HG03460 (cell line): Measurements from ENCODE around the gene CRACDL.
"Not testable (repeated sequence)": the region's sequence is repeated elsewhere in the genome, so short reads cannot be mapped to it uniquely, and the experiment has no call there.

Experiments
- ATAC-seq: cut with Tn5 transposase; IDR thresholded peaks from one replicate; pipeline ENCODE4 v1.9.1; 2021; ENCODE audit not compliant: unreplicated experiment

The CRACDL gene

DNA sequence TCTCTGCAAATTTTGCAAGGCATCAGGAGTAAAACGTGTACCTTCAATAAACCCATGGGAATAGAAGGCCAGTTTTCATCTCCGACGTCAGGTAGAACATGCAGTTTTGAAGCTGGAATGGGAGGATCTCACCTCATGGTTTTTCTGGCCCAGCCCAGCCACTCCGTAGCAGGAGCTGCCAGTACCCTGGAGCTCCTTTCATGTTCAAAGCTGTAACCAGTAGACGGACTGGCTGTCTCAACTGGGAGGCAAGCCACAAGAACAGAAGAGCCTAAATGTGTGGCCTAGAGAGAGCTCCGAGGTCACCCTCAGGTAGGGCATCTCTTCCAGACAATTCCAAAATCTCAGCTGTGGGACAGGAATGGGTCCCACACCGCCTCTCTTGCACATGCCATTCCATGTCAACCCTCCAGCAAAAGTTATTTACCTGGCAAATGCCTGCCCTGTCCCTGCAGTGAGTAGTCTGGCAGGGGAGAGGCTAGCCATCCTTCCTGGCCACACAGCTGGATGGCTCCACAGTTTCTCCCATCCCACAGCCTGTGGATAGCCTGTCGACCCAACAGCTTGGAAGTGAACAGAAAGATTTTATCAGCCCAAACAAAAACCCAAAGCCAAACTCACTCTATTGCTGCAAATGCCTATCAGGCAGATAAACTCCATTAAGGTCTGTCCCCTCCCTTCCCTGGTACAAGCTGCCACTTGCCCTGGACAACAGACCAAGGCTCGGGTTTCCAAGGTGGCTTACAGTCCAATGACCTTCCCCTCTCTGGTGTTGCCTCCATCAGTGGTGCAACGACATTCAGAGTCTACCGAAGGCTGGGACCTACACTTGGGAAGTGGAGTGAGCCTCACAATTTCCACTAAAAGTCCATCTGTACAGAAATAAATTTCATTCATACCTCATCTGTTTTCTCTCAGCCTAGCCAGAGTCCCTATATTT, 27.8 kb downstream of the CRACDL start:
- ATAC-seq = no peak

DNA sequence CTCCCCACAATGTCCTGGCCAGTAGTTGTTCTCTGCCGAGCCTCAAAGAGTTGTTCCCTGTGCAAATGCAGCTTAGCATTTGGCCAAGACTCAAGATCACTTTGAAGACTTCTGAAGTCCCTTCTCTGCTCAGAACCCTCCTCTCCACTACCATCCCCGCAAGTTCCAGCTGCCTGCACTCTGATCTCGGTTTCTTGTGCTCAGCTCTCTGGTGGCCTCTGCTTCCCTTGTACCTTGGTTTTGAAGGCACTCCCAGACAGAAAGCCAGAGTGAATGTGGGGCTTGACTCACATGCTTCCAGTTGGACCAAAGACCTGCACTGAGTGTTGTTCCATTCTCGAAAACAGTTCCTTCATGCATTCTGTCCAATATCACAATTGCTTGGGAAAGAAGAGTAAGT, 28.6 kb downstream of the CRACDL start:
- ATAC-seq = no peak

DNA sequence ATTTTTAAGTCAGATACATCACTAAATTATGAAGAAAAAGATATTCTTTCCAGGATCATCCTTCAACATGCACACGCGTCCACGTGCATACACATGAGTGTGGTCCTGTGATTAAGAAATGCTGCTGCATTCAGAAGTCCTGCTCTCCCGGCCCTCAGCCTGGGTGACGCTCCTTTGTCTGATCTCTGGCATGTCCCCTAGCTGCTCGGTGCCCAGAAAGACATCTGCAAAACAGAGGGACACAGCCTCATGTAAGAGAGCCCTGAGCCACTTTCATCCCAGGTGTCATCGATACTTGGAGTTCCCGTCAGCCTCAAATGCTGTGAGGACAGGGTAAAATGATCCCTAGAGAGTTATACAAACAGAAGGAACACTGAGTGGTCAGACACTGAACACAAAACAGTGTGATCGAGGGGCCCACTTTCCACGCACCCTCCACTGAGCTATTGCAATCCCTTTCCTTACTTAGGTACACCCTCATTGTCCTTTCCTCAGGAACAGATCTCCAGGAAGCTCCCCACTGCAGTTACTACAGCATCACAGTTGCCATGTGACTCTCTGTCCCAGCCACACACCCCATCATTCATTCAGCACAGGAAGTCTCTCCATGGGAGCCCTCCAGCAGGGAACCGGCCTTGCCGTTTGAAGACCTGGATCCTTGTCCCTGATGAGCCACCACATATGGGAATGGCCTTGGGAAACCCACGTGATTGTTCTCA, 32.1 kb downstream of the CRACDL start:
- ATAC-seq = no peak

DNA sequence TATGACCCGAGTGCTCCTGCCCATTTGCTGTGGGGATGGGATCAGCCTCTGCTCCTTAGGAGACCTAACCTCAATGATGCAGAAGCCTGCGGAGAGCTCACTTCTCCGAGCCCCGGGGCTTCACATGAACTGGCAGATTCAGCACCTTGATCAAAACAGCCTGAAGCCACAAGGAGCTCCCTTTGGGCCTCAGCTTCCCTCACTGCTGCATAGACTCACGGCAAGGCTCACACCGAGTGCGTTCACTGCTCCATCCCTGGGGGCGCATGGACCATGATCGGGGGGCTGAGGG, 33.0 kb downstream of the CRACDL start:
- ATAC-seq = no peak

DNA sequence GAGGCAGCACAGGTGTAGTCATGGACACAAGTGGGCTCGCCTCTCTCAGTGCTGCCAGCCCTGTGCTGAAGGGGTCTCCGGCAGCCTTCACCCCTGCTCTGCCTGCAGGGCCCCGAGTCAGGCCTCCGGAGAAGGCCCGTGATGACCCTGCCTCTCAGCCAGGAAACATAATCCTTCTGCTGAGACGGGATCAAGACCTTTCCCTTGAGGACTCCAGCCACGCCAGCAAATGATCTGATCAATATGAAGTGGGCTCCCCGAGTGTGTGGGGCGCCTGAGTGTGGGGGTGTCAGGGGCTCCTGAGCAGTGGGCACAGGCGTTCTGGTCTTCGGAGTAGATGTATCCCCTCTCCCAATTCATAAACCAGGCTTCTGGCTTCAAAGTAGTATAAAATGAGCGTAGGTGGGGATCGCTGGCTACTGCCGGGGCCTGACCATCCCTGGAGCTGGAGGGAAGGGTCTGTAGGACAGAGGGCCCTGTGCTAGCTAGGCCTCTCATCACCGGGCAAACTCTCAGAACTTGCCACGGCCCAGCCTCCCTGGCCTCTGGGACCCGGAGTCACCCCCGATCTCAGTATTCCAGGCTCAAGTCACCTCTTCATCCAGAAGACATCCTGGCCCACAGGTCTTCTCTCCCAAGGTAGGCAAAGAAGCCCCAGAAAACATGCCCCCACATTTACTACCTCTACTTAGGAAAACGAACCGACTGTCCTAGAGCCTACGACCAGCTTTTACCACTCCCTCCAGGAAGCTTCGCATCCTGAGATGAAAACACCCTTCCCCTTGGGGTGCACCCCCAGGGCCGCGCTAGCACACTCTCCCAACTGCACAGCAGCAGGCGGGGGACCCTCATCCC, 33.6 kb downstream of the CRACDL start:
- ATAC-seq = no peak

DNA sequence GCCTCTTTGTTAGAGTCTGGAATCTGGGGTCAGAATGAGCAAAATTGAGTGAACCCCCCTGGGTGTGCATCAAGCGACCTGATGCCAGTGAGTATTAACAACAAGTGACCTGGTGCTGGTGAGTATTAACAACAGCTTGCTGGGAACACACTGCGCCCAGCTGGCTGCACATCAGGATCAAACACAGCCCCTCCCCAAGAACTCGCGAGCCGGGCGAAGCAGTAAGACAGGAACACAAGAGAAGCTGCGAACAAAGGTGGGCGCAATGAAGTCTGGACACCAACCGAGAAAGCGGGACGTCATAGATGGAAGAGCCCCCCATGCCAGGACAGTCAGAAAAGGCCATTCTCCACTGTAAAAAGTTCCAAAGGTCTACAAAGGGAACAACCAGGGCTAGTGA, 34.3 kb downstream of the CRACDL start:
- no peak for ATAC-seq

DNA sequence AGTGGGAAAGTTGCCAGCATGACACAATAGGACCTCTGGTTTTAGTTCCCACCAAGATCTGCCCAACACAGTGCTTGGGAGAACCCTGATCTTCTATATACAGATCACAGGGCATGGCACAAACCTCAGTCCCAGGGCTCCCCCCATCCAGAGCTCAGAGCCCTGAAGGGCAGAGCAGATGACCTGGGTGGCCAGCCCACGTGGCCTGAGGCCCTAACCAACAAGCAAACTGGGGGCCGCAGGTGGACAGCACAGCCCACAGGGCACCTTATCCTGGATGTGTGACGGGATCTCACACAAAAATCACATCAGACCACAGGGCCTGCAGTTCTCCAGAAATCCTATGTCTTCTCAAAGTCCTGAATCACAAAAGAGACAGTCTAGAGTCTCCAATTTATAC, 34.7 kb downstream of the CRACDL start:
- ATAC-seq = no peak

DNA sequence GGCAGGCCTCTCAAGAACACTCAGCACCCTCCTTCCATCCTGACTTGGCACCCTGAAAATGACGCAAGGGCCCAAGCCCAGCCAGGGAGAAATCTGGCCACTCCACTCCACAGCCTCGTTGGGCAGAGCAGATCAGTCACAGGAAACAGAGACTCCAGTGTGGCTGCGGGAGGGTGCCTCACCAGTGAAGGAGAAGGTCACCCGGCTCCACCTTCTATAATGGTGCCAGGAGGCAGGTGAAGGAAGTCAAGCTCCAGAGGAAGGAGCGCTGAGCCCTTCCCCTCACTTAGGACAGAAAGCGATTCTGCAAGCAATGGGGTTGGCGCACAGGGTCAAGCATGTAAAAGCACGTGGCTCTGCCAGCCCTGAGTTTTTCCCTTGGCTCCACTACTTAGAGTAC, 35.3 kb downstream of the CRACDL start:
- no peak for ATAC-seq

DNA sequence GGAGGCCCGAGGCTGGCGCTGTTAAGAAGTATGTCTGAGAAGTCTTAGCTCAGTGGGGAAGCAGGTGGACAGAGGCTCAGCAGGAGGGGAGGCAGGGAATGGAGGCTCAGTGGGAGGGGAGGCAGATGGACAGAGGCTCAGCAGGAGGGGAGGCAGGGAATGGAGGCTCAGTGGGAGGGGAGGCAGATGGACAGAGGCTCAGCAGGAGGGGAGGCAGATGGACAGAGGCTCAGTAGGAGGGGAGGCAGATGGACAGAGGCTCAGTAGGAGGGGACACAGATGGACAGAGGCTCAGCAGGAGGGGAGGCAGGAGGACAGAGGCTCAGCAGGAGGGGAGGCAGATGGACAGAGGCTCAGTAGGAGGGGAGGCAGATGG, 36.3 kb downstream of the CRACDL start:
- not testable (repeated sequence) for ATAC-seq

DNA sequence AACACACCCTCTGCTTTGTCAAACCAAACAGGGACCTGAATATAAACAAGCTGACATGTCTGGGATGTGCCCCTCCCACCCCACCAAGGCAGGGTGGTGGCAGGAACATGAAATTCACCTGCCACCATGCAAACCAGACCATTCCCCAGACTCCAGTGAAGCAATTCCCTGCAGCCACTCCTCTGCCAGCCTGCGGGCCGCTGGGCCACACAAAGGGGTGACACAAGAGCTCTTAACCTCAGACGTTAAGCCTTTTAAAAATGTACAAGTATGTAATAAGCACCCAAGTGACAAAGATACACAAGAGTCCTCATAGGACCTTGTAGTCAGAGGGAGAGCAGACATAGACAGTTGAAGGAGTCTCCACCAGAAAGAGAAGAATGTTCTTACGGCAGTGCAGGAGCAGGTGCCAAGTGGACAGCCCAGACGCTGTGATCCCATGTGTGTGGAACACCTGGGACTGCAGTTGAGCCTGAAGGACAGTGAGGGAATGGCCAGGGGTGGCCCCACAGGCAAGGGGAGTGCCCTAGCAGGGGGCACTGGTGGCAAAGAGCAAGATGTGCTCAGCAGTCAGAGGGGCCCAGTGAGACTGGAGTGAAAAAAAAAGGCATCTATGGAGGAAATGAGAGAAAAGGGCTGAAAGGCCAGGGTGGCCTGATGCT, 36.9 kb downstream of the CRACDL start:
- no peak for ATAC-seq

DNA sequence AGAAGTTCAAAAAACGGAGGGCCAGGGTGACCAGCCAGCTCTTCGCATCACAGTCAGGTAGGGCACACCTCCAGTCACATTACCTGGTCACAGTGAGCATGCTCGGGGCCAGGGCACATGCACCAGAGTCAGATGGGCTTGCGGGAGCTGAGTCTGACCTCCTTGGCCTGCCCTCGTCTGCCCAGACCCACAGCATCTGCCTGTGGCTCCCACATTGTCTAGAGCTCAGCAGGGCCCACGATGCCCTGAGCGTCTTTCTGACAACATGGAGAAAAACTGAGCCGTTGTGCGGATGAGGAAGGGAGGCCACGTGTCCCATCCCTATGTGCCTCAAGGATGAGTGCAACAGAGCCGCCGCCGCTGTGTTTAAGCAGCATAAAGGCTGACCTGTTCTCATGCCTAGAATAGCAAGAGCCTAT, 37.6 kb downstream of the CRACDL start:
- no peak for ATAC-seq

DNA sequence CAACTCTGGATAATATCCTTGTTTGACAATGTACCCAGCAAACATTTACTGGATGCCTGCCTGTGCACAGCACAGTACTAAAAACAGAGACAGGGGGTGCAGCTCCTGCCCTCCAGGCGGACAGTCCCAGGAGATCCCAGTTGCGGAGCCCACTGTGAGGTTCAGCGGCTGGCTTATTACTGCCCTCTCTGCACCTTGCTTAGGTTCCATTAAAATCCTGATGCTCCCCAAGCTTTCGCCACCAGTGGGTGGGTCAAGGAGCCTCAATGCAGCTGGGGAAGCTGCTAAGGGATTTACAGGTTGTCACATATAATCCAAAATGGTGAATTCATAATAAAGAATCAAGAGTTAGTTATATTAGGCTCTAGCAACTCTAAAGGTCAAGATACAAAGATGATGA, 38.3 kb downstream of the CRACDL start:
- ATAC-seq = no peak

DNA sequence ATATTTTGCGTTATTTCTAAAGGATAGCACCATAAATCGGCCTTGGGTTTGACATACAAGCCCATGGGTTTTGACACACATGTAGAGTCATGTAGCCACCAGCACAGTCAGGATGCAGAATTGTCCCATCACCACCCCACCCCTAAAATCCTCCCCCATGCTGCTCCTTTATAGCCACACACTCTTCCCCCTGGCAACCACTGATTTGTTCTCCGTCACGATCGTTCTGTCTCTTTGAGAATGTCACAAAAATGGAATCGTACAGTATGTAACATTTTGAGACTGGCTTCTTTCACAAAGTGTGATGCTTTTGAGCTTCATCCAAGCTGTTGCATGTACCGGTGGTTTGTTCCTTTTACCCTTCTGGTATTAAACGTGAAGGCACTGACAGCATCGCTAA, 39.1 kb downstream of the CRACDL start:
- ATAC-seq = no peak

DNA sequence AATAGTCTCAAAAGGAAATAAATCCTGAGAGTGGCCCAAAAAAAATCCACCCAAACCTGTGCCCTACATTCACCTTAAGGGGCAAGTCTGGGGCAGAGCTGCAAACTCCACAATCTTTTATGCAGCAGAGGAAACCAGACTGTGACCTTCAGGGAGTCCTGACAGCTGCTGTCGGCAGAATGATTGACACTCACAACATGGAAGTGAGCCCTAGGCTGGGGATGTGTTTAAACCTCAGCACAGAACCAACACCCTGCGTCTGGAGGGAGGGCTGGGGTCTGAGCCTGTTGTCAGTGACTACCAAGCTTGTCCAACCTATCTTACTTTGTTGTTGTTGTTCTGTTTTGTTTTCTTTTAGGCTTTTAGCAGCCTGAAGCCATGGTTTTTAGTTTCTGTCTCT, 39.6 kb downstream of the CRACDL start:
- no peak for ATAC-seq

DNA sequence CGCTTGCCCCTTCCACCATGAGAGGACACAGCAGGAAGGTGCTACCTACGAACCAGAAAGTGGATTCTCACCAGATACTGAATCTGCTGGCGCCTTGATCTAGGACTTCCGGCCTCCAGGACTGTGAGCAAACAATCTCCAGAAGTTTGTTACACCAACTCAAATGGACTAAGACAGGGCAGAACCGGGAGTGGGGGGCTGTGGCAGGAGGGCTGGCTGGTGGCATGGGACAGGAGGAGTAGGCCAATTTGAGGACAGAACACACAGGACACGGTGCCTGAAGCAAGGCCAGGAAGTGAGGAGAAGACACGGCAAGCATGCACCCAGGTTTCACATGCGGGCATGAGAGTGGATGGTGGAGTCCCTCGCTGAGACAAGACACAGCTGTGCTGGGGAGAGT, 40.1 kb downstream of the CRACDL start:
- no peak for ATAC-seq

DNA sequence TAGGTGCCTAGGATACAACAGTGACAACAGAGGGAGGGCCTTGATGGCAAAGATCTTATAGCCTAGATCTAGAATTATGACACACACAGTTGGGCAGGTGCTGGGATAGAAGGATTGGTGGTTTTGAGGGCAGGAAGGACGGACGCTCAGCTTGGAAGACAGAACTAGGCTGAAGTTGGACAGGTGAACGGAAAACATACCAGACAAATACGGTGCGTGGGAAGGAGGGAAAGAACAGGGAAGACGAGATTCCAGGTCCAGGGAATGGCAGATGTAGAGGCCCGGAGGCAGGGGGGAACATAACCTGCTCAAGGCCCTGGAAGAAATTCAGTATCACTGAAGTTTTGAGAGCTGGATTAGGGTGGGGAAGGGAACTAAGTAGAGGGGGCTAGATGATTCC, 40.8 kb downstream of the CRACDL start:
- no peak for ATAC-seq

DNA sequence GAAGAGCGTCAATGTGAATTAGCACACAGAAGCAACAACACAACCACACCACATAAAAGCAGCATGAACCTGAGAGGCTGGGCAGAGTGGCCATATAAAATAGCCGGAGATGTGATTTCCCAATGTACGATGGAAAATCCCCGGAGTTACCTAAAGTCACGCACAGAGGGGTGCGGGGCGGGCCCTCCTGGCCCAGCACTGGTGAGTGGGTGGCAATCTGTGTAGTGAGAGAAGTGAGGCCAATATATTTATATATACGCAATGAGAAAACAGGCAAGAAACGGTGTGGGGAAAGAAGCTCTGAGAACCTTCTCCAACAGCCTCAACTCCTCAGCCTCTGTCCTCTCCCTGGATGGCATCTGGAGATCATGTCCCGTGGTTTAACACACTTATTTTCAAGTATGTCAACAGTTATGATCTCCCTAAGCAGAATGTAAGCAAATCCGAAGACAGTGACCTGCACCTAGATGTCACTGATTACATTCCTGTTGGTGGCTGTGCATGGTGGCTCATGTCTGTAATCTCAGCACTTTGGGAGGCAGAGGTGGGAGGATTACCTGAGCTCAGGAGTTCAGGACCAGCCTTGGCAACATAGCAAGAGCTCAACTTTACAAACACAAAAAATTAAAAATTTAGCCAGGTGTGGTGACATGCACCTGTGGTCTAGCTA, 41.6 kb downstream of the CRACDL start:
- ATAC-seq = no peak

DNA sequence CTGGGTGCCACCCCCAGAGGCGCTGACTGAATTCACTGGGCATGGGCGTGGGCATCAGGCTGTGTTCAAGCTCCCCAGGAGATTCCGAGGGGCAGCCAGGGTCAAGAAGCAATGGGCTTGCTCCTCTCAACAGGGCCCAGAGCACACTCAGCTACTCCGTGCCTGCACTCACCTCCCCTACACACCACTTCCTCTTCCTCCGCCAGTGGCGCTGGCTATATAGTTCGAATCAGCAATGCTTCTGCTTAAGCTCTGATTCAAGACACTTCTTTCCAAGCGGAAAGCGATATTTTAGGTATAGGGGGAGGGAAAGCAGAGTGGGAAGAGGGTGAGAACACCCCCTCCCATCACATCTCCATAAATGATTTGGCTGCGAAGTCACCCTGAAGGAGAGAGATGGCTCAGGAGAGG, 42.1 kb downstream of the CRACDL start:
- ATAC-seq = no peak

DNA sequence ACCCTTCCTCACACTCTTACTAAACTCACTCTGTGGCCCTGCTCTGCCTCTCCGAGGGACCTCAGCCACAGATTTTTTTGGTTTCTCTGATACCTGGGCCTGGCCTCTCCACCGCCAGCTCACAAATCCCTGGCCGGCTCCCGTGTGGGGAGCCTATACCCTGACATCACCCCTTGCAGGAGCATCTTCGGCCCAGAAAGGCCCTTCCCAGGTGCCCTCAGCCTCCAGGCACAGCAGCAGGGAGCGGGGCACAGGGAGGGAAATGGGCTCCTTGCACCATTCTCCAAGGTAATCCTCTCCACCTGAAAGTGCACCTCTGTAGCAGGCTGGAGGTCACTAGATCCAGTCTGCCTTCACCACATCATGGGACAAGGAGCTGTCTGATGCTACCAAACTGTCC, 43.2 kb downstream of the CRACDL start:
- no peak for ATAC-seq

DNA sequence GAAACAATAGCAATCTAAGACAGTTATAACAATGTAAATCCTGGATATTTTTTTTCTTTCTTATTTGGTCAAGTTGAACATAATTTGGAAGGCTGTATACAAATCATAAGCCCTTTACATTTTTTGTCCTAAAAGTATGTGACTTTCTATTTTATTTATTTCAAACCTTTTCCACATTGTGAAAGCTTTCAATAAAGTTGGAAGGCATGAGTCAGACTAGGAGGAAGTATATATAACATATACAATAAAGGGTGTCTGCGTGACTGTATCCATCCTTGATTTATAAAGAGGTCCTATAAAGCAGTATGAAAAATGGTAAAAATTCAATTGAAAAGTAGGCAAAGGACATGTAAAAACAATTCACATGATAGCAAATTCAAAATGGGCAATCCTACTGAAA, 44.4 kb downstream of the CRACDL start:
- ATAC-seq = no peak
